ENCODE data around the gene SEMA6A.

SEMA6A gene, protein sequence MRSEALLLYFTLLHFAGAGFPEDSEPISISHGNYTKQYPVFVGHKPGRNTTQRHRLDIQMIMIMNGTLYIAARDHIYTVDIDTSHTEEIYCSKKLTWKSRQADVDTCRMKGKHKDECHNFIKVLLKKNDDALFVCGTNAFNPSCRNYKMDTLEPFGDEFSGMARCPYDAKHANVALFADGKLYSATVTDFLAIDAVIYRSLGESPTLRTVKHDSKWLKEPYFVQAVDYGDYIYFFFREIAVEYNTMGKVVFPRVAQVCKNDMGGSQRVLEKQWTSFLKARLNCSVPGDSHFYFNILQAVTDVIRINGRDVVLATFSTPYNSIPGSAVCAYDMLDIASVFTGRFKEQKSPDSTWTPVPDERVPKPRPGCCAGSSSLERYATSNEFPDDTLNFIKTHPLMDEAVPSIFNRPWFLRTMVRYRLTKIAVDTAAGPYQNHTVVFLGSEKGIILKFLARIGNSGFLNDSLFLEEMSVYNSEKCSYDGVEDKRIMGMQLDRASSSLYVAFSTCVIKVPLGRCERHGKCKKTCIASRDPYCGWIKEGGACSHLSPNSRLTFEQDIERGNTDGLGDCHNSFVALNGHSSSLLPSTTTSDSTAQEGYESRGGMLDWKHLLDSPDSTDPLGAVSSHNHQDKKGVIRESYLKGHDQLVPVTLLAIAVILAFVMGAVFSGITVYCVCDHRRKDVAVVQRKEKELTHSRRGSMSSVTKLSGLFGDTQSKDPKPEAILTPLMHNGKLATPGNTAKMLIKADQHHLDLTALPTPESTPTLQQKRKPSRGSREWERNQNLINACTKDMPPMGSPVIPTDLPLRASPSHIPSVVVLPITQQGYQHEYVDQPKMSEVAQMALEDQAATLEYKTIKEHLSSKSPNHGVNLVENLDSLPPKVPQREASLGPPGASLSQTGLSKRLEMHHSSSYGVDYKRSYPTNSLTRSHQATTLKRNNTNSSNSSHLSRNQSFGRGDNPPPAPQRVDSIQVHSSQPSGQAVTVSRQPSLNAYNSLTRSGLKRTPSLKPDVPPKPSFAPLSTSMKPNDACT

GRCh38 chr5:116574367-116575325, at the start of gene SEMA6A:
Gene SEMA6A, minus strand, starts transcription at chr5:116574823. Its CDS starts 69,879 bp downstream, at chr5:116504944.
- peak; percentile 45 for FAIRE-seq

DNA sequence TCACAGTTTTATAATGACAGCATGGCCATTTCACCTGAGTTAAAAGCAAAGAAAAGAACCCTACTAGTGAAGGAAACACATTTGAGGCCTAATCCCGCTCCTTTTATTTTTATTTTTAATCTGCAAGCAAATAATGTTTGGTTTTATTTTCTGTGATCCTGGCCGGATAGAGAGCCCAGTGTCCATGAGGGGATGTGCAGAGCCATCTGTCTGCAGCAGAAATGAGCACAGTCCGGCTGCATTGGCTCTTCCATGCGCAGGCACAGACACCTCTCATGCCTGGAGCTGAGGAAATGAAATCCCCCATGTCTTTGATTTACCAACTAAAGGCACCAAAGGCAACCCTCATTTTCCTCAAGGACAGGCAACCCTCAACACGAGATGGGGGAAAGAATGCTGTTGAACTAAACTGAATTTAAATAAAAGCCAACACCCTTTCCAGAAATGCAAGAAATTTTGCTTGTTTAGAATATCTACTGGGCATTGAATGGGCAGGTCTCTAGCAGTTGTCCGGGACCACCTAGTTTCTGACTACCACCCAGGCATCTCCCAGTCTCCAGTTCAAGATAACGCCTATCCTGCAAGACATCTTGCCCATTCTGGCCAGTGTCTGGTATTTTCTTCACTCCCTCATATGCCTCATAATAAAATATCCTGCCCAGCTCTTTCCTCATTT, 47.9 kb upstream of the SEMA6A start:
- no peak for FAIRE-seq

DNA sequence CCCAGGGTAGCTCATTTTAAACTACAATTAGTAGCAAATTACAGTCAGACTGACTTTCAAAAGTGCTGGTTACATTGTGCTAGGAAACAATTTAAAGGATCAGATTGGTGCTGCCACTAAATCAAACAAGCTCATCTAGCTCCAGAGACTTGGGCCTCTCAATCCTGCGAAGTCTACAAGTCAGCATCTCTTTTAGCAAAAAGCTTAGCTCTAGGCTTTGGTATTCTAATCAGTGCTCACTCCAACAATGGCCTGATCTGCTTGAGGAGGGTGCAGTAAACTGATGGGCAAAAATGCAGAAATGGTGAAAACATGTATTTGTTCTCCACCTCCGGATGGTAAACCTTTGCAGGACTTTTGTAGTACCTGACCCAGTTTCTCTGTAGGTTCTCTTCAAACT, 47.0 kb upstream of the SEMA6A start:
- no peak for FAIRE-seq

- FAIRE-seq: no peak
These were observed 42.3 kb upstream of the SEMA6A start for GRCh38 chr5:116616876-116617275.

DNA sequence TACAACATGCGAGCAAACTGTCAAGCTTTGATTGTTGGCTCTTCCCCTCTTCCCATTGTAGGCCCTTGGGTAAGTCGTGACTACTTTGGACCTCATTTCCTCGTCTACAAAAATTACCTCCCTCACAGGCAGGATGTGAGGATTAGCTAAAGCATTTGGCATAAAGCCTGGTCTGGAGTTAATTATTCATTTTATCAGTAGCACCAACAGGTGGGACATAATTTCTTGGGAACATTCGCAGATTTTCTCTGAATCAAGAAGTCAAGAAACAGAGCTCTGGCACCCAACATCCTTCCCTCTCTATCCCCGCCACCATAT, 39.9 kb upstream of the SEMA6A start:
- no peak for FAIRE-seq

- no peak for FAIRE-seq
These were observed 38.8 kb upstream of the SEMA6A start for GRCh38 chr5:116613445-116613844.

GRCh38 chr5:116612431-116612830, 37.8 kb upstream of the SEMA6A start:
- no peak for FAIRE-seq

- FAIRE-seq: no peak
These were observed 30.9 kb upstream of the SEMA6A start for GRCh38 chr5:116605310-116606070.

DNA sequence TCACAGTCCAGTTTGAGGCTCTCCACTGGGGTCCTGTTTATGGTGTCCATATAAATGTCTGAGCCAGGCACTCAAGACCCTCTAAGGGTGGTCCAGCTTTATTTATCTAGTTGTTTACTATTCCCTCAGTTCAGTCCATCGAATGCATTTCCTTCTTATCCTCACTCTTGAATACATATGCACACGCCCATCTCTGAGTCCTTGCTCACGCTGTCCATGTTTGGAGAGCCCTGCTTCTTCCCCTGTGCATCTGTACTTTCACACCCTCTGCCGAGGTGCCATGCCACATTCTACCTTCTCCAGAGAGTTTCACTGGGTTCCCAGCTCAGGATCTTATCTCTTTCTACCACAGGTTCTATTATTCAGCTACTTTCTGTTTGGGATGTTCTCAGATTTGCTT, 30.2 kb upstream of the SEMA6A start:
- FAIRE-seq: no peak

GRCh38 chr5:116600876-116601275, 26.3 kb upstream of the SEMA6A start:
- FAIRE-seq: no peak

DNA sequence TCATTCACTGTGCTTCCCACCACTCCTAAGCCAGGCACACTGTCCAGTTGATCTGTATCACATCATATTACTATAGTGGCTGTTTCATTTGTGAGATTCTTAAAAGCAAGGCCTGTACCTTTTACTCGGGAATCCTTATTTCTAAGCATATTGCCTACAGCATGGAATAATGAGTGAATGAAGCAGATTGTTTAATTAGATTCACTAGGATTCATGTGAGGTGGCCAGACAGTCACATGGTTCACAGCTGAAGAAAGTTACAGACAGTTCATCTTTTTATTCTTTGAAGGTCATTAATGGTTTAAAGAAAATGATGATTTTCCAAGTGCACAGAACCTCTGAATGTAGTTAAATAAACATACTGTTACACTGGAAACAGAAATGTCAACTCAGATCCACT, 24.3 kb upstream of the SEMA6A start:
- FAIRE-seq: no peak

- no peak for FAIRE-seq
These were observed 20.9 kb upstream of the SEMA6A start for GRCh38 chr5:116595498-116595897.

DNA sequence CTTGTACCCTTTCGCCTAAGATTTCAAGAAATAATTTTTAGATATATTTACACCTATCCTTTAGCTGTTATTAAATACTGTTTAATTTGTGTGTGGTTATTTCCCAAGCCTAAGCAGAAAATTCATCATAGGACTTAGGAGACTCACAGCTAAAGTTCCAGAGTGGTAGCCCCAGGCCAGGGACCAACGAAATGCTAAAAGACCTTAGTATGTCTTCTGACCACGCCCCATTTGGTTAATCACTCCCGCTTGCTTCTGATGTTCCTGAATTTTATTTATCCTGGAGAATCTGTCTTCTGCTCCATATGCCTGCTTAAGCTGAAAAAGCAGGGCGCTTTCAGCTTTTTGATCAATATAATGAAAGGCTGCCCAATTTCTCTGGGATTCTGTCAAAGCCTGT, 18.7 kb upstream of the SEMA6A start:
- no peak for FAIRE-seq

DNA sequence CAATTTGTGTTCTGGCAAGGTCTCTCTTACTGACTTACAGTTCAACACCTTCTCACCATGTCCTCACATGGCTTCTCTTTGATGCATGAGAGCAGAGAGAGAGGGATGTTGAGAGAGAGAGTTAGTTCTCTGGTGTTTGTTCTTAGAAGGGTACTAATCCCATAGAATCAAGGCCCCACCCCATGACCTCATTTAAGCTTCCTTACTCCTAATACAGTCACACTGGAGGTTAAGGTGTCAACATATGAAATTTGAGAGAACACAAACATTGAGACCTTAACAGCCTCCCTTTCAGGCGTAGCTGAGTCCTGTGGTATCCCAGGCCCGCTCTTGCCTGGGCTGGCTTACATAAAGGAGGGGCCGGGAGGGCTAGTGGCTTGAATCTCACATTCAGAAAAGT, 10.6 kb upstream of the SEMA6A start:
- no peak for FAIRE-seq

GRCh38 chr5:116583862-116584222, 9.2 kb upstream of the SEMA6A start:
- FAIRE-seq: no peak

- peak; percentile 64 for FAIRE-seq
These were observed 8.7 kb upstream of the SEMA6A start for GRCh38 chr5:116583085-116583861.

- no peak for FAIRE-seq
These were observed 7.3 kb upstream of the SEMA6A start for GRCh38 chr5:116581910-116582309.

- no peak for FAIRE-seq
These were observed 4.5 kb upstream of the SEMA6A start for GRCh38 chr5:116579144-116579543.

- FAIRE-seq: no peak
These were observed 4.1 kb upstream of the SEMA6A start for GRCh38 chr5:116578676-116579075.

DNA sequence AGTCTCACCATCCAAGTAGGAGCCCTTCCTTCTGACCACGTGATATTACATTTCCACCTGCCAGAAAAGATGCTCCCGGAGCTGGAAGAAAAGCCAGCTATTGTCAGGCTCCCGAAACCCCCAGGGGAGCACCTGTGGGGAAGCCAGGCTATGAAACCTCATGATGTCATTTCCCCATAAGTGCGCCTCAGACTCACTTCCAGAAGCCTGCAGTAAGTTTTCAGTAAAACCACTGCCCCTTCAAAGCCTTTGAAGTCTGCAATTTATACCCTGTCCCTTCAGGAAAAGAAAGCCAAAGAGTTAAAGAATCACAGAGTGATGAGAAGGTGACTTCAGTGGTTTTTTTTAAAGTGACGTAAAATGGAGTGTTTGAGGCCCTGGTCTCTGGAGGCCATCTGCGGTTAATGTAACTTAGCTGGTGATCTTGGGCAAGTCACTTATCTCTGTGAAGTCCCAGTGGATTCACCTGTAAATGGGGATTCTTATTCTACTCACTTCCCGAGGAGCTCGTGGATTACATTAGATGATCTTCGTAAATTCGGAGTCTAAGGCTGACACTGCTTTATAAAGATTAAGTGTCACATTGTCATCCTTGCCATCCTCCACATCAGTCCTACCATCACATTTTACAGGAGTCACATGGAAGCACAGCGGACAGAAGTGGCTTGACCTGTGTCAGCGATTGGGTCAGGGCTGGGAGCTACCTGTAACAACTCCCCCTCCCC, 2.6 kb upstream of the SEMA6A start:
- no peak for FAIRE-seq

Measured in islet of Langerhans (tissue), 1 donor.